Inflammatory macrophage (primary cell): ENCODE measurements around the gene CRADD.
"Not testable (repeated sequence)": the region's sequence is repeated elsewhere in the genome, so short reads cannot be mapped to it uniquely, and the experiment has no call there.

Experiments
- DNase-seq, 2 donors: peaks; one replicate each; pipeline ENCODE4 v3.0.0-alpha.2; 2020 to 2022

CRADD gene

GRCh38 chr12:93759512-93760081 lies 82.4 kb downstream of the CRADD start:
- DNase-seq: no peak

- no peak for DNase-seq
Observed at GRCh38 chr12:93760275-93760875, 83.2 kb downstream of the CRADD start.

GRCh38 chr12:93762059-93762719 lies 85.0 kb downstream of the CRADD start:
- DNase-seq: no peak

DNA sequence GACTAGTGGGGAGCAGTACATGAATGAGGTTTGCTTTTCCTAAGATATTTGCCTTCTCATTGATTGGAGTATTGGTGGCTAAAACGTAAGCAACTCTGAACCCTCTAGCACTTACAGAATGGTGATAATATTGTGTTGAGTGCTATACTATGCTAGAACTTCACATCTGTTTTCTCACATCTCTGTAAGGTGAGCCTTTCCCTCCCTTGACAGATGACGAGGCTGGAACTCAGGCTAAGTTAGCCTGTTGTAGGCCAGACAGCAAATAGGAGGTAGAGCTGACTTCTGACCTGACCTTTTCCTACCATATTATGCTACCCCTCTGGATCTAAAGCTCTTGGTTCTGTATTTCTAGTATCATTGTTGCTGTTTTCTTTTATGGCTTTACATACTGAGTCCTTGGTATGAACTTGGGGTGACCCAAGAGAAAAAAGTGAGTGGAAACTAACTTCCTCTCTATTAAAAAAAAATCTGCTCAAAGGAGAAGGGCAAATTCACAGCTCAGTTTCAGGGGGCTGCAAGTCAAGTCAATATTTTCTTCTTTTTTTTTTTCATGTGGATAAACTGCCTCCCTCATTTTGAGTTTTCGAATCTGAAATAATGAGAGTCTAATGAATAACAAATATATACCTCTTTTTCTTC lies 85.9 kb downstream of the CRADD start:
- no peak for DNase-seq

GRCh38 chr12:93763746-93764147 lies 86.6 kb downstream of the CRADD start:
- no peak for DNase-seq

GRCh38 chr12:93766371-93766770 lies 89.2 kb downstream of the CRADD start:
- no peak for DNase-seq

GRCh38 chr12:93766796-93767523 lies 89.8 kb downstream of the CRADD start:
- peak; percentile 60 to 74 for DNase-seq

- peak; percentile 24 to 30 for DNase-seq
Observed at GRCh38 chr12:93767524-93767863, 90.3 kb downstream of the CRADD start.

GRCh38 chr12:93772003-93772700 lies 95.0 kb downstream of the CRADD start:
- no peak for DNase-seq

DNA sequence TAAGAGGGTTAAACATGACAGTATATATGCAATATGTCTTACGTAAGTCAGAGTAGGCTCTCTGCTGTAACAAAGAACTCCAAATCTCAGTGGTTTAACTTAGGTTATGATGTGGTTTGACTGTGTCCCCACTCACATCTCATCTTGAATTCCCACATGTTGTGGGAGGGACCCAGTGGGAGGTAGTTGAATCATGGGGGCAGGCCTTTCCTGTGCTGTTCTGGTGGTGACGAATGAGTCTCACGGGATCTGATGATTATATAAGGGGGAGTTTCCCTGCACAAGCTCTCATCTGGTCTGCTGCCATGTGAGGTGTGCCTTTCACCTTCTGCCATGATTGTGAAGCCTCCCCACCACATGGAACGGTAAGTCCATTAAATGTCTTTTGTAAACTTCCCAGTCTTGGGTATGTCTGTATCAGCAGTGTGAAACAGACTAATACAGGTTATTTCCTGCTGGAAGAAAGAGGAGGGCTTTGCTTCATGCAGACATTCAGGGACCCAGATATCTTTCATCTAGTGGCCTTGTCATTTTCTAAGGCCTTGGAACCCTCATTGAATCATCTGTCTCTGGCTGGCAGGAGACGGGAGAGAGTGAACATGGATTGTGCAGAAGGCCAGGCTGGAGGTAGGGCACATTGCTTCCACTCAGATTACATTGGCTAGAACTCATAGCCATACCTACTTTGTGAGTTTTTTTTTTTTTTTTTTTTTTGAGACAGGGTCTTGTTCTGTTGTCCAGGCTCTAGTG lies 96.1 kb downstream of the CRADD start:
- DNase-seq: peak; percentile 90 to 95

DNA sequence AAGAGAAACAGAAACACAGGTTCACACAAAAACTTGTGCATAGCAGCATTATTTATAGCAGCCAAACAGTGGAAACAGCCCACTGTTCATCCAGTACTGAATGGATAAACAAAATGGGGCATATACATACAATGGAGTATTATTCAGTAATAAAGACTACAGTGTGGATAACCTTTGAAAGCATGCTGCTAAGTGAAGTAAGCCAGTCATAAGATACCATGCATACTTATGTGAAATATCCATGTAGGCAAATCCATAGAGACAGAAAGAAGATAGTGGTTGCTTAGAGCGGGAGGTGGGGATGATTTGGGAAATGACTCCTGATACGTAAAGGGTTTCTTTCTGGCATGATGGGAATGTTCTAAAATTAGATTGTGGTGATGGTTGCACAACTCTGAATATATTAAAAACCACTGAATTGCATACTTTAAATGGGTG lies 99.4 kb downstream of the CRADD start:
- DNase-seq: no peak

DNA sequence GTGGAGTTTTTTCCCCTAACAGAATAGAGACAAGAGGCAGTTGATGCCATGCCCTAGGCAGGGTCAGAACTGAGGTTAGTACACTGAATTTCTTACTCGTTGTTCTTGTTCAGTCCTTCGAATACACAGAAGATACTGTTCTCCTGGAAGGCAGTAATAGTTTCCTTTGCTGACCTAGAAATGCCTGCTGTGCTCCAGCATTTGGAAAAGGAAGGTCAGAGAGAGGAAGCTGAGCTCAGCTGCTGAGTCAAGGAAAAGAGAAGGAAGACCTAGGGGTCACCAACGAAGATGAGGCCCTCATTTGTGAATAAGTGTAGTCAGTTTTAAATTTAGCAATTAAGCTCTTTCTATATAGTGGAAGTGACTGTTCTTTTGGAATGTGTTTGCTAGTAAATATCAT lies 100.1 kb downstream of the CRADD start:
- DNase-seq: peak; percentile 60 to 63

DNA sequence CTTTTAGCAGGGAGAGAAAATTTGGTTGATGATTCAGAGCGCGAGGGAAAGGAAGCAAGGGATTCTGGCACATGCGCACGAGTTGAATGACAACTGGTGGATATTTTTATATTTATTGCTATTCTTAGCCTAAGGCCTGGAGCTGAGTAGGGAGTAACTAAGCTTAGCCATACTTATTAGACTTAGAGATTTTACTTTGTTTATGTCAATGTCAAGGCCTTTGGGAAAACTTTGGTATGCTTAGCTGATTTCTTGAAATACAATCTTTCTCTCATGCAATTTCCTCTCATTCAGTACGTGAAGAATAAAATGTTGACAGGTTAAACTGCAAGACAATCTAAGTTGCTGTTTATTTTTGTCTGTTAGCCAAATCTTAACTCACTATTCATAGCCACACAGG lies 101.1 kb downstream of the CRADD start:
- no peak for DNase-seq

DNA sequence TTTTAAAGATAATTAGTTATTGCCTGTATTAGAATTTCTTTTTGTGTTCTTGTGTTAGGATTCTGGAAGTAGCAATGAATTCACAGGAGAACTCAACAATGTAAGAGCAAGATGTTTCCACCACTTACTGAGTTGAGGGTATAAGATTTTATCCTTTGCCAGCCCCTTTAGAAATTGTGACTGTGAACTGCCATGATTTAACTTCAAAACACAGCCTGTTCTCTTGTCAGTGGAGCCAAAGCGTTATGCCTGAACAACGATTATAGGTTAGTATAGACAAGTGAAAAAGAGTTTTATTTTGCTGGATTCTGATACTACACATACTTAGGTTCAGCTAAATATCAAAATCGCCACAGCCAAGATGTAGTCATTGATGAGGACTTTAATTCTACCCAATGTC lies 101.6 kb downstream of the CRADD start:
- no peak for DNase-seq

- DNase-seq: no peak
Observed at GRCh38 chr12:93780101-93780641, 103.0 kb downstream of the CRADD start.

DNA sequence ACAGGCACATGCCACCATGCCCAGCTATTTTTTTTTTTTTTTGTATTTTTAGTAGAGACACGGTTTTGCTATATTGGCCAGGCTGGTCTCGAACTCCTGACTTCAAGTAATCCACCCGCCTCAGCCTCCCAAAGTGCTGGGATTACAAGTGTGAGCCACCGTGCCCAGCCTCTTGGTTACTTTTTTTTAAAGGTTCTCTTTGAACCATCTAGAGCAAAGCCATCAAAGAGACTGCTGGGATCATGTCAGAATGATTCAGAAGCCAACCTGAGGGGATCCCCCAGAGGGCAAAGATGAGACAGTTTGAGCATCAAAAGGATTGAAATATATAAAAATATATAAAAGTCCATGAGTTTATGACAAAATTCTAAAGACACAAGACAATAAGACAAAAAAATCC lies 103.7 kb downstream of the CRADD start:
- not testable (repeated sequence) for DNase-seq

DNA sequence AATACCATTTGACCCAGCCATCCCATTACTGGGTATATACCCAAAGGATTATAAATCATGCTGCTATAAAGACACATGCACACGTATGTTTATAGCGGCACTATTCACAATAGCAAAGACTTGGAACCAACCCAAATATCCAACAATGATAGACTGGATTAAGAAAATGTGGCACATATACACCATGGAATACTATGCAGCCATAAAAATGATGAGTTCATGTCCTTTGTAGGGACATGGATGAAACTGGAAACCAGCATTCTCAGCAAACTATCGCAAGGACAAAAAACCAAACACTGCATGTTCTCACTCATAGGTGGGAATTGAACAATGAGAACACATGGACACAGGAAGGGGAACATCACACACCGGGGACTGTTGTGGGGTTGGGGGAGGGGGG lies 104.8 kb downstream of the CRADD start:
- DNase-seq: not testable (repeated sequence)

- no peak for DNase-seq
Observed at GRCh38 chr12:93782853-93783252, 105.7 kb downstream of the CRADD start.

- peak in 1 of 2 donors; percentile 29 for DNase-seq
Observed at GRCh38 chr12:93783832-93784231, 106.7 kb downstream of the CRADD start.

GRCh38 chr12:93784339-93785086 lies 107.3 kb downstream of the CRADD start:
- no peak for DNase-seq
